NCI-H187 treated with DMSO at 0.1 percent for 48 hours (cell line): Measurements from ENCODE around the gene GPR39.

Experiments
- DNase-seq: peaks from one replicate; lab custom pipeline; 2025; lab: John Stamatoyannopoulos, UW

Gene GPR39

GRCh38 chr2:132446444-132446843 lies 29.8 kb downstream of the GPR39 start:
- DNase-seq = no peak

- DNase-seq = no peak
Measured at GRCh38 chr2:132448331-132448730, 31.7 kb downstream of the GPR39 start.

GRCh38 chr2:132448771-132449170 lies 32.2 kb downstream of the GPR39 start:
- no peak for DNase-seq

GRCh38 chr2:132449868-132450267 lies 33.3 kb downstream of the GPR39 start:
- DNase-seq = no peak

GRCh38 chr2:132460781-132461180 lies 44.2 kb downstream of the GPR39 start:
- no peak for DNase-seq

- no peak for DNase-seq
Measured at GRCh38 chr2:132462236-132462635, 45.6 kb downstream of the GPR39 start.

GRCh38 chr2:132463719-132464118 lies 47.1 kb downstream of the GPR39 start:
- DNase-seq = no peak

- no peak for DNase-seq
Measured at GRCh38 chr2:132465917-132466316, 49.3 kb downstream of the GPR39 start.

GRCh38 chr2:132466428-132467028 lies 49.9 kb downstream of the GPR39 start:
- no peak for DNase-seq

GRCh38 chr2:132468821-132469675 lies 52.4 kb downstream of the GPR39 start:
- no peak for DNase-seq

- DNase-seq = no peak
Measured at GRCh38 chr2:132470746-132471145, 54.1 kb downstream of the GPR39 start.

- DNase-seq = no peak
Measured at GRCh38 chr2:132473174-132473883, 56.7 kb downstream of the GPR39 start.

GRCh38 chr2:132475615-132476014 lies 59.0 kb downstream of the GPR39 start:
- DNase-seq = no peak

GRCh38 chr2:132477436-132477835 lies 60.8 kb downstream of the GPR39 start:
- DNase-seq = no peak

GRCh38 chr2:132477962-132478361 lies 61.4 kb downstream of the GPR39 start:
- no peak for DNase-seq

- no peak for DNase-seq
Measured at GRCh38 chr2:132478461-132479105, 62.0 kb downstream of the GPR39 start.

- DNase-seq = peak; percentile 12
Measured at GRCh38 chr2:132479155-132479554, 62.5 kb downstream of the GPR39 start.

- no peak for DNase-seq
Measured at GRCh38 chr2:132482821-132483220, 66.2 kb downstream of the GPR39 start.

- no peak for DNase-seq
Measured at GRCh38 chr2:132484144-132484543, 67.5 kb downstream of the GPR39 start.

GRCh38 chr2:132488491-132488890 lies 71.9 kb downstream of the GPR39 start:
- DNase-seq = no peak

GRCh38 chr2:132489150-132489549 lies 72.5 kb downstream of the GPR39 start:
- no peak for DNase-seq

GRCh38 chr2:132495881-132496280 lies 79.3 kb downstream of the GPR39 start:
- no peak for DNase-seq
